Ovary (tissue), 9 donors: ENCODE results near the gene FBXO42. TPM values are rescaled to one million over a fixed set of nuclear protein-coding genes. Genes with fewer than 3 reads are reported as not detected.

ENCODE experiments used
- DNase-seq, 5 donors: peaks; one replicate each; pipeline ENCODE4 v3.0.0-alpha.2; 2019 to 2020
- H3K27ac ChIP-seq, 2 donors: fragments of 200-600 bp; one replicate each; pipeline versions ENCODE4 v1.5.1 to v1.8.0; 2019 to 2022
- H3K27me3 ChIP-seq: fragments of 200-600 bp; one replicate; pipeline ENCODE4 v1.8.0; 2022
- H3K36me3 ChIP-seq: fragments of 200-600 bp; sonication (generic); one replicate; pipeline ENCODE4 v1.5.1; 2019
- H3K4me1 ChIP-seq: one replicate; pipeline ENCODE4 v1.8.1; 2013; ENCODE audit warnings: mild to moderate bottlenecking, moderate library complexity; ENCODE audit not compliant: insufficient read depth
- H3K4me3 ChIP-seq: fragments of 200-600 bp; sonication (generic); one replicate; pipeline ENCODE4 v1.5.1; 2017
- H3K9me3 ChIP-seq, 2 donors: fragments of 200-600 bp in 1 of 2; sonication (generic) in 1 of 2; one replicate each; pipeline versions ENCODE4 v1.5.1 to v1.8.1; 2013 to 2019; ENCODE audit warnings: mild to moderate bottlenecking in 1 of 2, moderate library complexity in 1 of 2
- EP300 ChIP-seq: sonication (generic); formaldehyde crosslinking; IDR thresholded peaks from one replicate; pipeline ENCODE4 v1.6.1; 2017; ENCODE audit warnings: antibody characterized with exemption
- POLR2A ChIP-seq: fragments of 450-650 bp; IDR thresholded peaks from one replicate; pipeline ENCODE4 v1.6.1; 2017; ENCODE audit warnings: antibody characterized with exemption, mild to moderate bottlenecking, moderate library complexity
- WGBS, 3 donors: extraction: QIAGEN DNeasy Blood & Tissue Kit in 1 of 3; methylation state at CpG; one replicate each; pipeline versions ENCODE4 v1.1.5 to v1.1.7; 2013 to 2017; 5-methylcytosine and 5-hydroxymethylcytosine counted together
- intact Hi-C, 4 donors: fragments of 100-400 bp; cut with DNase I; formaldehyde crosslinking; loops; one replicate each; pipeline versions ENCODE4 v1.11.0 to v1.15.1; 2022 to 2023
- polyA plus RNA-seq, 2 donors: library from polyadenylated mRNA; stranded (reverse); fragments of 200-250 nt in 1 of 2; fragments of 350-450 nt in 1 of 2; fragmentation: Illumina TruSeq in 1 of 2; extraction: RNeasy Lipid Tissue Mini Kit (QIAGEN cat#74804) in 1 of 2; gene quantifications; one replicate each; pipeline ENCODE4 v1.2.3, GENCODE V29; 2013 to 2014
- total RNA-seq, 7 donors: library from RNA; depleted of rRNA in 2 of 7; stranded (reverse); fragments of >200 nt in 2 of 7; fragmentation: NEBNext Ultra II Directional in 3 of 7; extraction: Animal tissue kit (Norgen Biotek cat#: 25700) in 3 of 7; gene quantifications; one replicate each; pipeline versions ENCODE4 v1.1.0 to v1.2.4, GENCODE V29; 2016 to 2023
- TF ChIP-seq, protein P1 (sequence below), 3 donors: fragments of 450-650 bp in 2 of 3; fragments of 200-600 bp in 1 of 3; IDR thresholded peaks; one replicate each; pipeline versions ENCODE4 v1.5.1 to v1.8.0; 2016 to 2022; ENCODE audit warnings: antibody characterized with exemption in 3 of 3, mild to moderate bottlenecking in 1 of 3
- donor health status: DM: no; HTN: no; CAD: no; lungs with moderate emphysema.
- donor health status: DM: no; HTN: no; CAD: no.
- donor health status: Bipolar disorder and iron deficiency.
- donor health status: DM: yes; HTN: yes; CAD: no.
- donor health status: DM: no; HTN: no; CAD: no.
- donor health status: DM: yes; HTN: yes; CAD: no.

FBXO42 gene
- total and polyA plus RNA-seq, 9 donors: 16.0 to 35.3 (median 21.9) TPM

DNA sequence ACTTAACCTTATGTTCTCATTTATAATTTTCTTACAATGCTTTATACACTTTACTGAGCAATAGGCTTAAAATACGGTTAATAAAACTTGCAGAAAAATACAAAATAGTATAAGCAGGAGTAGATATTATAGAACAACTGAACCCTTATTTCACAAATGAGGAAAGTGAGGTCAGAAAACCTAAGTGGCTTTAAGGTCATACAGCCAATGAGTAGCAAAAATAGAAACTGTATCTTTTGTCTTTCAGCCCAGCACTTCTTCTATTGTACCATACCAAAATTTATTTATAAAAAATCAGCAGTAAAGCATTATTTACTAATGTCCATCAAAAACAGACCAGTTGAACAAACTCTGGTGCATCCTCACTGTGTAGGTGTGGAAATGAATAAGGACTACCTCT, 11.6 kb downstream of the FBXO42 start:
- Histone ChIP-seq H3K27me3 (no peaks in the 10 kb centered on the region), H3K4me1 (no peaks in the 10 kb centered on the region), H3K27ac (no peak overlapping the region), H3K9me3 (no peaks in the 10 kb centered on the region), H3K36me3 (no peaks in the 10 kb centered on the region), H3K4me3 (no peak overlapping the region)
- 87 to 95% (median 88%) methylated on average over 1 of the region's 1 CpG for WGBS, 3 donors
- TF ChIP-seq POLR2A: no peak
- no peak for TF ChIP-seq EP300
- TF ChIP-seq, protein P1, sequence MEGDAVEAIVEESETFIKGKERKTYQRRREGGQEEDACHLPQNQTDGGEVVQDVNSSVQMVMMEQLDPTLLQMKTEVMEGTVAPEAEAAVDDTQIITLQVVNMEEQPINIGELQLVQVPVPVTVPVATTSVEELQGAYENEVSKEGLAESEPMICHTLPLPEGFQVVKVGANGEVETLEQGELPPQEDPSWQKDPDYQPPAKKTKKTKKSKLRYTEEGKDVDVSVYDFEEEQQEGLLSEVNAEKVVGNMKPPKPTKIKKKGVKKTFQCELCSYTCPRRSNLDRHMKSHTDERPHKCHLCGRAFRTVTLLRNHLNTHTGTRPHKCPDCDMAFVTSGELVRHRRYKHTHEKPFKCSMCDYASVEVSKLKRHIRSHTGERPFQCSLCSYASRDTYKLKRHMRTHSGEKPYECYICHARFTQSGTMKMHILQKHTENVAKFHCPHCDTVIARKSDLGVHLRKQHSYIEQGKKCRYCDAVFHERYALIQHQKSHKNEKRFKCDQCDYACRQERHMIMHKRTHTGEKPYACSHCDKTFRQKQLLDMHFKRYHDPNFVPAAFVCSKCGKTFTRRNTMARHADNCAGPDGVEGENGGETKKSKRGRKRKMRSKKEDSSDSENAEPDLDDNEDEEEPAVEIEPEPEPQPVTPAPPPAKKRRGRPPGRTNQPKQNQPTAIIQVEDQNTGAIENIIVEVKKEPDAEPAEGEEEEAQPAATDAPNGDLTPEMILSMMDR (IDR thresholded peaks at IDR 0.05): no peak
- no peak for DNase-seq
- intact Hi-C loops: no loop called here

DNA sequence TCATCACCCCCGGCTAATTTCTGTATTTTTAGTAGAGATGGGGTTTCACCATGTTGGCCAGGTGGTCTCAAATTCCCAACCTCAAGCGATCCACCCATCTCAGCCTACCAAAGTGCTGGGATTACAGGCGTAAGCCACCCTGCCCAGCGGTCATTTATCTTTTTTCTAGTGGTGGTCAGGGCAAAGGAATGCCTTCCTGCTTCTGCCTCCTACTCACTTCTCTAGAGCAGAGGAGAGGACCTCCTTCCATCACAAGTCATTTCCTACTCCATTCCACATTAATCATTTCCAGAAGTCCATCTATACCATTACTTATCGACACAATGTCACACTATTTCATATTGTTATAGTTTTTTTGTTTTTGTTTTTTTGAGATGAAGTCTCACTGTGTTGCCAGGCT, 13.3 kb downstream of the FBXO42 start:
- Histone ChIP-seq H3K4me3 (no peak overlapping the region), H3K4me1 (peaks cover 2% of the 10 kb centered on the region), H3K27ac (no peak overlapping the region), H3K36me3 (no peaks in the 10 kb centered on the region), H3K9me3 (no peaks in the 10 kb centered on the region), H3K27me3 (no peaks in the 10 kb centered on the region)
- intact Hi-C loops: no loop called here
- no peak for DNase-seq
- 90 to 93% (median 93%) methylated on average over 5 of the region's 5 CpGs for WGBS, 3 donors
- TF ChIP-seq POLR2A (no peak), EP300 (no peak)
- TF ChIP-seq, protein P1 (IDR thresholded peaks at IDR 0.05): no peak

DNA sequence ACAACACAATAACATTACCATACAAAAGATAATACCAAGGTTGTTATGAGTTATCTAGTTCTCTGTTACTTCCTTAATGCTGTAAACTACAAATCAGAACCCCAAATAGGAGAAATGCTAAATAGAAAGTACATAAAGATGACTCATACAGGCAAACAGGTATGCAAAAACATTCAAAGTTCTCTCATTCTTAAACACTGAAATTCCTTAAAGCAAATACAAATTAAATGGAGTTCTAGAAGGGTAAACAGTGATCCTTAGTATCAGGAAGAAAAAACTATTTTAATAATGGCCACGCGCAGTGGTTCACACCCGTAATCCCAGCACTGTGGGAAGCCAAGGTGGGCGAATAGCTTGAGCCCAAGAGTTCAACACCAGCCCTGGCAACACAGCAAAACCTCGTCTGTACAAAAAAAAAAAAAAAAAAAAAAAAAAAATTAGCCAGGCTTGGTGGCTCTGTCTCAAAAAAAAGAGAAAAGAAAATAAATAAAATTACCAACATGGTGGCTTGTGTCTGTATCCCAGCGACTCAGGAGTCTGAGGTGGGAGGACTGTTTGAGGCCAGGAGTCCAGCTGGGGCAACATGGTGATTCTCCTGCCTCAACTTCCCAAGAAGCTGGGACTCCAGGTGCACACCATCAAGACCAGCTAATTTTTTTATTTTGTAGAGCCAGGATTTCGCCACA, 17.5 kb downstream of the FBXO42 start:
- Histone ChIP-seq H3K36me3 (no peaks in the 10 kb centered on the region), H3K27me3 (no peaks in the 10 kb centered on the region), H3K4me3 (no peak overlapping the region), H3K27ac (no peak overlapping the region), H3K9me3 (no peaks in the 10 kb centered on the region), H3K4me1 (peaks cover 3% of the 10 kb centered on the region)
- no peak for DNase-seq
- TF ChIP-seq, protein P1 (IDR thresholded peaks at IDR 0.05): no peak
- TF ChIP-seq POLR2A (no peak), EP300 (no peak)
- WGBS, 3 donors: 77 to 84% (median 81%) methylated on average over 7 of the region's 7 CpGs
- intact Hi-C loops: no loop called here

DNA sequence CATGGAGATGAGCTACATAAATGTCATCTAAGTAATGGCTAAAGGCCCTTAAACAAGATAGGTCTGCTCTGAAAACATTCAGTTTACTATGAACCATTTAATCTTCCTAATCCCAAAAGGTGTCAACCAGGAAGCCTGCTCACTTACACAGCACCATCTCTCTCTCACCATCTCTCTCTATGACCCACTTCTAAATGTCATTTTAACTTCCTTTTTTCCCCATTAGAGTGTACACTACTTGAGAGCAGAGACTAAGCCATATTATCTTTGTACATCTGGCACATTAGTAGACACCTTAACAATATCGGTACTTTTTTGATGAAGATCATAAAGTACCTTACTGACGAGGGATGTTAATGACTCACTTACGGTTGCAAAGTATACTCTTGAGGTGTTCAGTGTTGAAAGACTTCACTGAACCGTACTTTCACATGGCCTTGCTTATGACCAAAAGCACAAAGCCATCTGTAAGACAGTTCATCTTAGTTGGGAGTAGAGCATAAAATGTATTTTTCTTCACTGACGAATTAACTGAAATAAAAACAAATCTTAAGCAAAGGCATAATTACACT, 25.4 kb downstream of the FBXO42 start:
- Histone ChIP-seq H3K27ac (no peak overlapping the region), H3K9me3 (no peaks in the 10 kb centered on the region), H3K4me3 (no peak overlapping the region), H3K27me3 (no peaks in the 10 kb centered on the region), H3K4me1 (peaks cover 6% of the 10 kb centered on the region), H3K36me3 (no peaks in the 10 kb centered on the region)
- intact Hi-C loops: no loop called here
- TF ChIP-seq POLR2A: no peak
- TF ChIP-seq, protein P1 (IDR thresholded peaks at IDR 0.05): no peak
- no peak for TF ChIP-seq EP300
- WGBS, 3 donors: 70 to 81% (median 76%) methylated on average over 5 of the region's 5 CpGs
- no peak for DNase-seq
